ENCODE data around the gene PROK2. TPM values are rescaled to one million over a fixed set of nuclear protein-coding genes. Genes with fewer than 3 reads are reported as not detected.
A peak's percentile ranks its signal among the peaks of the same experiment; 100 is the strongest.

PROK2 gene
- total RNA-seq, 1 donor, result 16.0 TPM

- H3K4me1 ChIP-seq (ENCODE audit: insufficient read depth, low read length), result peaks cover 47% of the 10 kb centered on the region
- no peaks in the 10 kb centered on the region for H3K9me3 ChIP-seq (ENCODE audit: low read depth, low read length)
- H3K27me3 ChIP-seq (ENCODE audit: insufficient read depth, low read length), result peaks cover 3% of the 10 kb centered on the region
- no peak overlapping the region for H3K4me3 ChIP-seq (ENCODE audit: low read length)
Observed at GRCh38 chr3:71776538-71776937, 8.4 kb downstream of the PROK2 start.

- Histone ChIP-seq H3K27me3 (ENCODE audit: insufficient read depth, low read length) (no peaks in the 10 kb centered on the region), H3K9me3 (ENCODE audit: low read depth, low read length) (no peaks in the 10 kb centered on the region), H3K4me1 (ENCODE audit: insufficient read depth, low read length) (peaks cover 19% of the 10 kb centered on the region), H3K4me3 (ENCODE audit: low read length) (no peak overlapping the region)
Observed at GRCh38 chr3:71771884-71772283, 13.1 kb downstream of the PROK2 start.

DNA sequence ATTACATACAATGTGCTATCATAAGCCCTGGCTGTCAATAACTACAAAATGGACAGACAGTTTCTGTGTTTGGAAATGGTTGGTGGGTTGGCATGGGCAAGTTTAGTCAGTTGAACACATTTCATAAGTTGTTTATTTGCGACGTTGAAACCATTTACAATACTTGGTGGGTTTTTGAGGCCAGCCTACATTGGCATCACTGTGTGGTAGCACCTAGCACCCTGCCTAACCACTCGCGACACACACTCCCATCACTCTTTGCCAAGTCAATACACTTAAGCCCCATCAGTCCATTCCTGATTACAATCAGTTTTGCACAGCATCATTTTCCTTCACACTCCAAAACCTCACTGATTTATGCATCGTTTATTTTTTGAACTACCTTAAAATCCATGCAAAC lies 13.8 kb downstream of the PROK2 start:
- no peaks in the 10 kb centered on the region for H3K27me3 ChIP-seq (ENCODE audit: insufficient read depth, low read length)
- H3K4me1 ChIP-seq (ENCODE audit: insufficient read depth, low read length), result peaks cover 19% of the 10 kb centered on the region
- no peak overlapping the region for H3K4me3 ChIP-seq (ENCODE audit: low read length)
- H3K9me3 ChIP-seq (ENCODE audit: low read depth, low read length), result no peaks in the 10 kb centered on the region

DNA sequence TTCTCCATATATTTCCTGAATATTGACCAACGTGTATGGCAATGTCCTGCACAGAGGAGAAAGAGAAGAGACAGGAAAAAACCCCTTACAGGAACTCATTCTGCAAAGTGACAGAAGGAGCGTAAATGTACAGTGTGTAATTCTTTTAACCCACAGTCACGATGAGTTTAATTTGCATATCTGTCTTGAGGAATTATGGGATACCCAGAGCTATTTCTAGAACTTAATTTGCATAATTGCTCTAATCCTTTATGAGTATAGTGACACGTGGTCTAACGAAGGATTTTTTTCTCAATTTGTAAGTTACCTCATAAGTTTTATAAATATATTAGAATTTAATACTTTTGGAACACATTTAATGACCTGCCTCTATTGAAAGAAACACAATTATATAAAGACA lies 21.5 kb downstream of the PROK2 start:
- Histone ChIP-seq H3K9me3 (ENCODE audit: low read depth, low read length) (no peaks in the 10 kb centered on the region), H3K27me3 (ENCODE audit: insufficient read depth, low read length) (no peaks in the 10 kb centered on the region), H3K4me3 (ENCODE audit: low read length) (no peak overlapping the region)

GRCh38 chr3:71760140-71760539 lies 24.8 kb downstream of the PROK2 start:
- no peaks in the 10 kb centered on the region for H3K9me3 ChIP-seq (ENCODE audit: low read depth, low read length)
- H3K27me3 ChIP-seq (ENCODE audit: insufficient read depth, low read length), result no peaks in the 10 kb centered on the region
- no peak overlapping the region for H3K4me3 ChIP-seq (ENCODE audit: low read length)
- peaks cover 23% of the 10 kb centered on the region for H3K4me1 ChIP-seq (ENCODE audit: insufficient read depth, low read length)

More for the DNA sequence above, 21.5 kb downstream of the PROK2 start:
- peaks cover 16% of the 10 kb centered on the region for H3K4me1 ChIP-seq (ENCODE audit: insufficient read depth, low read length)

DNA sequence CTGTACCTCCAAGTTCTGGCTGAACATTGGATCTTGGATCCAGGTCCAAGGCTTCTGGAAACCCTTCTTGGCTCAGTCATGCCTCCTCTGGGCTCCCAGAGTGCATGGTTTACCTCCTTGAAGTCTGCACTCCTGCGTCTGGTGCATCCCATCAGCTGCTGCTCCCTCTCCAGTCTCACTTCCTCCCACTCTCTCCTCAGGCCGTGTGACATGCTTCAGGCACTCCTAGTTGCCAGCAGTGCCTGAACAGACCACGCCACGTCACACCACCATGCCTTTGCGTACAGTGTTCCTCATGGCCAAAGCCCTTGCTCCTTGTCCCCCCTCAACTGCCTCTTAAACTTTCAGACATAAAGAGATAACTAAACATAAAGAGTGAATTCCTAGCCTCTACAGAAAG lies 25.5 kb downstream of the PROK2 start:
- Histone ChIP-seq H3K4me1 (ENCODE audit: insufficient read depth, low read length) (peaks cover 27% of the 10 kb centered on the region), H3K27me3 (ENCODE audit: insufficient read depth, low read length) (no peaks in the 10 kb centered on the region), H3K9me3 (ENCODE audit: low read depth, low read length) (no peaks in the 10 kb centered on the region), H3K4me3 (ENCODE audit: low read length) (no peak overlapping the region)

DNA sequence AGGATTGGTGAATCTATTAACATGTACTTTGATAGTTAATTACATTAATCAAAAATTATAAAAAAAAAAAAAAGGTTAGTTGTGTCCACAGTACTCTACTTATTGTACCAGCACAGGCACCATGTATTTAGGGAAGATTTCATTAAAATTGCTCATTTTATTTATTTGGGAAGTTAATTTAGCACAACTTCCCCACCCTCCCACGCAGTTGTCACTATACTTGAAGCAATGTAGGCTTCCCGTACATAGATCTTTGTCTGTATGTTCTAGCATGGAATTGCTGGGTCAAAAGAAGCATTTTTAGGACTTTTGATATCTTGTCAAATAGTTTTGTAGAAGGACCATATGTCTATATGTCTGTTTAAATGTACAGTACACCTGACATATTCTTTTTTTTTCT lies 26.9 kb downstream of the PROK2 start:
- H3K4me3 ChIP-seq (ENCODE audit: low read length), result no peak overlapping the region
- peaks cover under 1% of the 10 kb centered on the region for H3K27me3 ChIP-seq (ENCODE audit: insufficient read depth, low read length)
- peaks cover 29% of the 10 kb centered on the region for H3K4me1 ChIP-seq (ENCODE audit: insufficient read depth, low read length)
- no peaks in the 10 kb centered on the region for H3K9me3 ChIP-seq (ENCODE audit: low read depth, low read length)

- H3K4me3 ChIP-seq (ENCODE audit: low read length), result peak overlapping the region; percentile 45
- peaks cover 9% of the 10 kb centered on the region for H3K27me3 ChIP-seq (ENCODE audit: insufficient read depth, low read length)
- H3K4me1 ChIP-seq (ENCODE audit: insufficient read depth, low read length), result peaks cover 33% of the 10 kb centered on the region
- no peaks in the 10 kb centered on the region for H3K9me3 ChIP-seq (ENCODE audit: low read depth, low read length)
Observed at GRCh38 chr3:71754610-71755253, 30.2 kb downstream of the PROK2 start.

DNA sequence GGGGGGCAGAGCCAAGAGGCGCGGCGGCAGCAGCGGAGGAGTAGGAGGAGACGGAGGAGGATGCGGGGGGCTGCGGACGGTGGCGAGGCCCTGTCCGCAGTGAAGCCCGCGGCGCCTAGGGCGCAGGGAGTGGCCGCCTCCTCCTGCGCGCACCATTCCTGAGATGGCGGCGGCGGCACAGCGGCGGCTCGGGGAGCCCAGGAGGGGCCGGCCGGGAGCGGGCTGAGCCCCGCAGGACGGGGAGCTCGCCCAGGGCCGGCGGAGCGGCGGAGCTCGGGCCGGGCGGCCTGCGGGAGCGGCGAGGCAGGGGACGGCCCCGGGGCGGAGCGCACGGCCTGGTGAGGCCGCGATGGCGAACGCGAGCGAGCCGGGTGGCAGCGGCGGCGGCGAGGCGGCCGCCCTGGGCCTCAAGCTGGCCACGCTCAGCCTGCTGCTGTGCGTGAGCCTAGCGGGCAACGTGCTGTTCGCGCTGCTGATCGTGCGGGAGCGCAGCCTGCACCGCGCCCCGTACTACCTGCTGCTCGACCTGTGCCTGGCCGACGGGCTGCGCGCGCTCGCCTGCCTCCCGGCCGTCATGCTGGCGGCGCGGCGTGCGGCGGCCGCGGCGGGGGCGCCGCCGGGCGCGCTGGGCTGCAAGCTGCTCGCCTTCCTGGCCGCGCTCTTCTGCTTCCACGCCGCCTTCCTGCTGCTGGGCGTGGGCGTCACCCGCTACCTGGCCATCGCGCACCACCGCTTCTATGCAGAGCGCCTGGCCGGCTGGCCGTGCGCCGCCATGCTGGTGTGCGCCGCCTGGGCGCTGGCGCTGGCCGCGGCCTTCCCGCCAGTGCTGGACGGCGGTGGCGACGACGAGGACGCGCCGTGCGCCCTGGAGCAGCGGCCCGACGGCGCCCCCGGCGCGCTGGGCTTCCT lies 31.0 kb downstream of the PROK2 start, which contains the start of gene GPR27:
Gene GPR27, plus strand, starts transcription at position 155 of the 909 bp plus-strand sequence. Its CDS starts 195 bp downstream, at position 350.
- Histone ChIP-seq H3K9me3 (ENCODE audit: low read depth, low read length) (no peaks in the 10 kb centered on the region), H3K4me1 (ENCODE audit: insufficient read depth, low read length) (peaks cover 25% of the 10 kb centered on the region), H3K27me3 (ENCODE audit: insufficient read depth, low read length) (peaks cover 9% of the 10 kb centered on the region), H3K4me3 (ENCODE audit: low read length) (peak within 1 kb of the TSS; percentile 45)

GRCh38 chr3:71752831-71753700 lies 31.9 kb downstream of the PROK2 start:
- Histone ChIP-seq H3K9me3 (ENCODE audit: low read depth, low read length) (no peaks in the 10 kb centered on the region), H3K27me3 (ENCODE audit: insufficient read depth, low read length) (peaks cover 9% of the 10 kb centered on the region), H3K4me1 (ENCODE audit: insufficient read depth, low read length) (peaks cover 24% of the 10 kb centered on the region), H3K4me3 (ENCODE audit: low read length) (peak overlapping the region; percentile 45)

- Histone ChIP-seq H3K4me1 (ENCODE audit: insufficient read depth, low read length) (peaks cover 24% of the 10 kb centered on the region), H3K4me3 (ENCODE audit: low read length) (no peak overlapping the region), H3K27me3 (ENCODE audit: insufficient read depth, low read length) (peaks cover 9% of the 10 kb centered on the region), H3K9me3 (ENCODE audit: low read depth, low read length) (no peaks in the 10 kb centered on the region)
Observed at GRCh38 chr3:71751602-71752001, 33.3 kb downstream of the PROK2 start.

GRCh38 chr3:71744738-71745137 lies 40.2 kb downstream of the PROK2 start:
- H3K9me3 ChIP-seq (ENCODE audit: low read depth, low read length), result peaks cover 35% of the 10 kb centered on the region
- H3K4me1 ChIP-seq (ENCODE audit: insufficient read depth, low read length), result no peaks in the 10 kb centered on the region
- H3K27me3 ChIP-seq (ENCODE audit: insufficient read depth, low read length), result no peaks in the 10 kb centered on the region
- H3K4me3 ChIP-seq (ENCODE audit: low read length), result no peak overlapping the region

DNA sequence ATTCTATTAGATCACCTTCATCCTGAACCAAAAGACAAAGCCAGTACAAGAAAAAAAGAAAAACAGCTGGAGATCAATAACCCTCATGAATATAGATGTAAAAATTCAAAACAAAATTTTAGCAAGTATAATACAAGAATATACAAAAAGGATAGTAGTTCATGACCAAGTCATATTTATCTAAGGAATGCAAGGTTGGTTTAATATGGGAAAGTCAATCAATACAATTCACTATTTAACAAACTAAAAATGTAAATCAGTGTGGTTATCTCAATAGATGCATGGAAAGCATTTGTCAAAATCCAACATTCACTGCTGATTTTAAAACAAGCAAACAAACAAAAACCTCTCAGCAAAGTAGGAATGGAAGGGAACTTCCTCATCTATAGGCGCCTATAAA lies 42.3 kb downstream of the PROK2 start:
- H3K27me3 ChIP-seq (ENCODE audit: insufficient read depth, low read length), result no peaks in the 10 kb centered on the region
- peaks cover 35% of the 10 kb centered on the region for H3K9me3 ChIP-seq (ENCODE audit: low read depth, low read length)
- no peak overlapping the region for H3K4me3 ChIP-seq (ENCODE audit: low read length)
- no peaks in the 10 kb centered on the region for H3K4me1 ChIP-seq (ENCODE audit: insufficient read depth, low read length)

GRCh38 chr3:71734881-71735280 lies 50.1 kb downstream of the PROK2 start:
- Histone ChIP-seq H3K4me1 (ENCODE audit: insufficient read depth, low read length) (peaks cover 7% of the 10 kb centered on the region), H3K27me3 (ENCODE audit: insufficient read depth, low read length) (no peaks in the 10 kb centered on the region), H3K9me3 (ENCODE audit: low read depth, low read length) (no peaks in the 10 kb centered on the region), H3K4me3 (ENCODE audit: low read length) (no peak overlapping the region)

- no peaks in the 10 kb centered on the region for H3K9me3 ChIP-seq (ENCODE audit: low read depth, low read length)
- no peaks in the 10 kb centered on the region for H3K27me3 ChIP-seq (ENCODE audit: insufficient read depth, low read length)
- peaks cover 22% of the 10 kb centered on the region for H3K4me1 ChIP-seq (ENCODE audit: insufficient read depth, low read length)
- H3K4me3 ChIP-seq (ENCODE audit: low read length), result no peak overlapping the region
Observed at GRCh38 chr3:71733319-71733718, 51.6 kb downstream of the PROK2 start.
